Erythroblast (primary cell): ENCODE measurements around the gene KLHL29.

Experiments used
- GATA1 ChIP-seq: IDR thresholded peaks from 2 replicates; pipeline ENCODE4 v1.6.1; 2011; ENCODE audit warnings: low read depth, mild to moderate bottlenecking, control low read depth, low read length, moderate library complexity
- POLR2A ChIP-seq: IDR thresholded peaks from 2 replicates; pipeline ENCODE4 v1.6.1; 2011; ENCODE audit warnings: mild to moderate bottlenecking, low read length

DNA sequence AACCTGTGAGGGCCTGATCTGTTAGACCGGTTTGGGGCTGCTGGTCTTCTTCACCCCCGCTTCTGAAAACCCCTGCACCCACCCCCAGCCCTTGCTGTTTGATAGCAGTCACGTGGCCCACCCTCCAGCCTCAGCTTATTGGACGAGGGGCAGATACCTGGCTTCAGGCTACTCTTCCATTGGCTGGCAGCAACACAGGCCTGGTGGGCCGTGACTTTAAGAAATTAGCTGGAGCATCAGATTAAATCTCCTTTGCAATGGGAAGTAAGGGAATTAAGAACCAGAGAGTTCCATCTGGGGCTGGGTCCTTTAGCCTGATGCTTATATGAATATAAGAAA lies 107.3 kb downstream of the KLHL29 start:
- no peak for TF ChIP-seq POLR2A
- TF ChIP-seq GATA1 = no peak
